HT-29 (cell line): ENCODE results near the gene CLGN. TPM values are rescaled to one million over a fixed set of nuclear protein-coding genes. Genes with fewer than 3 reads are reported as not detected.
A peak's percentile ranks its signal among the peaks of the same experiment; 100 is the strongest.

Experiments used
- DNase-seq: peaks from one replicate; pipeline ENCODE4 v3.0.0-alpha.2; 2015; ENCODE audit warnings: low spot score
- total RNA-seq: library from RNA; depleted of rRNA; stranded (reverse); fragments of >200 nt; shearing (Covaris generic); gene quantifications from 2 replicates; pipeline ENCODE4 v1.2.3, GENCODE V29; 2014

Gene CLGN
- total RNA-seq, 1 experiment from 2014 or later: not detected

DNA sequence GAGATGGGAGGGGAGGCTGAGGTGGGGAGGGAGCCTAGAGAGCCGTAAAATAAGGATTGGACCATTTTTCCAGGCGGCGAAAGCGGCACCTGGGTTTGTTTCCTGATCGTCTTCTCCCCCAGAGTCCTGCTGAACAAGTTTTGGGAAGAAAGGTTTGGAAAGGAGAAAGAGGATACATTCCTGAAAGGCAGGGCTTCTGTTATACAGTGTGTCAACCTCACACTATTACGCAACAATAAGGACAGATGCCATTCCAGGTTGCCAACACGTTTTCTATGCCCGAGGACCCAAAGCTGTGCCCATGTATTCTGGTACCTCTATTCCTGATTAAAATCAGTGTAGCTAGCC, 53.3 kb downstream of the CLGN start:
- DNase-seq: no peak

DNA sequence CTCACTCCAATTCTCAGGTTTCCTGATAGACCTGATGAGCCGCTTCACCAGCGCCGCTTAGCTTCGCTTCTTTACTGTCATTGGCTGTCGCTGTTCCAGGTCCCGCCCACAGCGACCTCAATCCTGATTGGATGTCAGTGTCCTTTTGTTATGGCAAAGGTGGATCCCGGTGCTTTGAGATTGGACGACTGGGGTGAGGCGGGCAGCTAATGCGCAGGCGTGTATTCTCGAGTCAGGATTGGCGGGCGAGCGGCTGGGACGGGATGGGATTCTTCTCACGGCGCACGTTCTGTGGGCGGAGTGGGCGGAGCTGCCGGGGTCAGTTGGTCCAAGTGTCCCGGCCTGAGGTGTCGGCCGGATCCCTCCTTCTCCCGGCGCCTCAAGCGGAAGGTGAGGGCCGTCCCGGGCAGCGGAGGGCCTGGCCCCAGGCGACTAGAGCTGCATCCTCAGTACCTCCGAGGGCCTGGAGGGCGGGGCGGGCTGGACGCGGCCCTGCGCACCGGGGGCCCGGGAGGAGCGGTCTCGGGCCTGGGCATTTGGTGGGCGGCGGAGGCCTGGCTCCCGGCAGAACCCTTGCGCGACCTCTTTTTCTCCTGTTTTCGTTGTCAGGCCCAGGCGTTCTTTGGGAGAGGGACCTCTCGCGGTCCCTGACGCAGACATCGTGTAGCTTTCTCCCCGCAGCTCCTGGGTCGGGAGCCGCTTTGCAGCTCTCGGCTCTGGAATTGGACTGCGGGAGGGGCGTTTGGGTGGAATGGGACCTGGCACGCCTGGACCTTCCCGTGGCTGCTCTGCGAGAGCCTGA, 53.9 kb downstream of the CLGN start, which contains the start of gene SCOC:
Gene SCOC (plus strand): TSS at position 319 of the 802 bp plus-strand sequence. CDS start 5,525 bp downstream, outside the sequence.
- DNase-seq: peak; percentile 99

DNA sequence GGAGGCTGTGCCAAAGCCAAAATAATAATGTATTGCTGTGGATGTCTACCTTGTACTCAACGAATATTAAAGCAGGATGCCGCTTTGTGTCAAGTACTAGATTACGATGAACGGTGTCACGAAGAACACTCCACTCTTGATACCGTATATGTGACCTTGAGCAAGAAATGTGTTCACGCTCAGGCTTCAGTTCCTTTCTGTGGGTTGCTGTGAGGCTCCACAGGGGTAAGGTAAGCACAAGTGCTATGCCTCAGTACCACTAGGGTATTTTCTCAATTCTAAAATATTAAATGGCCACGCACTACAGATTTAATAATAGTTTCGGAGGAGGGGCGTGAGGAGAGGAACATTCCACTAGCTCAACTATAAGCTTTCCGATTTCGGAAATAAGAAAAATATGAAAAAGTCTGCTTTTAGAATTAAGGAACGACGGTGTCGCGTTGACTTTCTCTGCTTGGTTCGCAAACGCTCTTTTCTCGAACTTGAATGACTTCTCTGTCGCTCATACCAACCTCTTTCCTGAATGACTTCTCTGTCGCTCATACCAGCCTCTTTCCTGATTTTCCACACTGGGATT, 54.6 kb downstream of the CLGN start:
- DNase-seq: no peak

DNA sequence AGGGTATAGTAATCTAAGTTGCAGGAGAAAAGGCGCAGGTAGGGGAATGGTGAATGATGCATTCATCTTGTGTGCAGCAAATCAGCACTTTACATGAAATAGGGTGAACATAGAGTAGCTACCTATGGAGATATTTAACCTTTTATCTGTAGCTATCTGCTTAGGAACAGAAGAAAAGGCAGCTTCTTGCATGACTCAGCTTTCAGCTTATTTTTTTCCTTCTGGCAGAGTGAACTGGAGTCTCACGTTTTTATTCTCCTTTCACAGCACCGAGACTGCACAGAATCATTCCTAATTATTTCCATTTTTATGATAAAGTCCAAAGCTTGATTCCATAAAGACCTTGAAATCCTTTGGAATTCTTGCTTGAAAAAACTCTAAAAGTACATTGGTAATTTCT, 58.8 kb downstream of the CLGN start:
- no peak for DNase-seq

DNA sequence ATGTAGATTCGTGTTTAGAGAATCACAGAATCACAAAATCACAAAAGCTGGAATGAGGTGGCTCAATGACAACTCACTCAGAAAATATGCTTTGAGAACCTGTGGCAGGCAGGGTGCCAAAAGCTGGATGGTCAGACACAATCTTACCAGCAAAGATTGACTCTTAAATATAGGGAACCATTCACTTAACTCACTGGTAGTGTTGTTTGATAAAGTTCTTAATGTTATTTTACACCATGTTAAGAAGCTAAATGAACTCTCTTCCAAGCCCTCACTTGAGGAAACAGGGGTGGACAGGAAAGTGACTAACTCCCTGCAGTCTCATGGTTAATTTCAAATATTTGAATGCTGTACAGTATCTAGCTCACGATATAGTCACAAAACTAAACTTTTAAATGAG, 59.7 kb downstream of the CLGN start:
- peak; percentile 10 for DNase-seq

DNA sequence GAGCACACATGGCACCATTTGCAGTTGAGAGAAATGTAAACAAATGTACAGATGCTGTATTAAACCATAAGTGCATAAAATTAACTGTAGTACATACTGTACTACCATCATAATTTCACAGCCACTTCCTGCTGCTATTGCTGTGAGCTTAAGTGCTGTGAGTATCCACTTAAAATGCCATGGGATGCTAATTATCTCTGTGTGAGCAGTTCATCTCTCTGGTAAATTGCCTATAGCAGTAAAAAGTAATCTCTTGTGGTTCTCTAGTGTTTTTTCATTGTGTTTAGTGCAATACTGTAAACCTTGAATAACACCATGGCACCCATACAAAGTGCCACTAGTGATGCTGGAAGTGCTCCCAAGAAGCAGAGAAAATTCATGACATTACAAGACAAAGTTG, 63.9 kb downstream of the CLGN start:
- no peak for DNase-seq

DNA sequence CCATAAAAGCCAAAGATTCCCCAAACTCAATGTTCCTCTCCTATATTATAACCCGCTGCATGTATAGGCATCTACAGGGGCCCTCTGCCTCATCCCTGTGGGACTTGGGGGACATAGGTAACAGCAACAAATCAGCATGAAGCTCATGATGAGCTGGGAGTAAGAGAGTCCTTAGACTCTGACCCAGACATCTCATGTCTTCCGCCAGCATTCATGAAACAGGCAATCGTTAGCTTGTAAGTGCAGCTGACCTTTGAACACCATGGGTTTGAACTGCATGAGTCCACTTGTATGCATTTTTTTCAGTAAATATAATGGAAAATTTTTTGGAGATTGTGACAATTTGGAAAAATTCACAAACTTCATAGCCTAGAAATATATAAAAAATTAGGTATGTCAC, 64.4 kb downstream of the CLGN start:
- DNase-seq: no peak

DNA sequence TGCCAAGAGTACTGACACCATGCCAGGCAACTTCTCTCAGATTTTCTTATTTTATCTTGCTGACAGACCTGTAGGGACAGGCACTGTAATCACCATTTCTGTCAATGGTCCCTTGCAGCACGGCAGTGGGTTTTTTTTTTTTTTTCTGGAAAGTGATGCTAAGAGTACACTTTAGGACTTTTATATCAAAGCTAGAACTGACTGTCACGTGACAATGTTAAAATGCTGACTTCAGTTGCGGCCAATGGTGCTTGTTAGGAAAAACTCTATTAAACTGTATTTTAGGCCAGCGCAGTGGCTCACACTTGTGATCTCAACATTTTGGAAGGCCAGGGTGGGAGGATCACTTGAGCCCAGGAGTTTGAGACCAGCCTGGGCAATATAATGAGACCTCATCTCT, 66.3 kb downstream of the CLGN start:
- DNase-seq: no peak

DNA sequence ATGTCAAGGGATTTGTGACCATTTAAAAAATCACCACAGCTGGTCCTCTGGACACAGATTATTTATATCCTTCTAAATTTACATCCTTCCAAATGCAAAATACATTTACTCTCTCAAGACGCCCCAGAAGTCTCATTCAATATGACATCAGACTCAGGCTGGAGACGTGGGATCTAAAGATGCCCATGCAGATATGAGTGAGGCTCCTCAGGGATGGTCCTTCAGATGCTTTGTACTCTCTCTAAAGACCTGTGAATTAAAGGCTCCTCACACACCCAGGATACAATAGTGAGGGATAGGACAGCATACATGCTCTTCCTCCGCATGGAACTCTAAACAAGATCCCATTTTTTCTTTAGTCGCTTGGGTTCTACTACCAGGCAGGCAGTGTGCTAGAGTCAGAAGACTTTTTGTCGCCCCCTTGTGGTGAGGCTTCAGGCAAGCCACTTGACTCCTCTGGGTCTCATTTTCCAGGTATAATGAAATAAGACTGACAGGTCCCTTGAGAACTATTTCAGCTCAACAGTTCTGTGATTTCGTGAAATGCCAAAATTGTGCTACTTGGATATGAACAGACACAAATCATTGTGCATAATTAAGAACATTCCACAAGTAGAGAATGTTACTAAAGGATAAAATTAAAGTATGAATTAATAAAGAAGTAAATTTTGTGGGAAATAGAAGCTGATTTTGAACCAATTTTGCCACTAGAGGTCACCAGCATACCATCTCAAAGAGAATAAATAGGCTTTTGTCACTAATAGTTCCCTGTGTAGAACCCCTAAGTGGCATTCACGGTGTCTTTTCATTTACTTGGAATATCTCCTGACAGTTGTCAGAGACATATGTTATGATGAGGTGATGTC, 67.7 kb downstream of the CLGN start:
- DNase-seq: peak; percentile 99

DNA sequence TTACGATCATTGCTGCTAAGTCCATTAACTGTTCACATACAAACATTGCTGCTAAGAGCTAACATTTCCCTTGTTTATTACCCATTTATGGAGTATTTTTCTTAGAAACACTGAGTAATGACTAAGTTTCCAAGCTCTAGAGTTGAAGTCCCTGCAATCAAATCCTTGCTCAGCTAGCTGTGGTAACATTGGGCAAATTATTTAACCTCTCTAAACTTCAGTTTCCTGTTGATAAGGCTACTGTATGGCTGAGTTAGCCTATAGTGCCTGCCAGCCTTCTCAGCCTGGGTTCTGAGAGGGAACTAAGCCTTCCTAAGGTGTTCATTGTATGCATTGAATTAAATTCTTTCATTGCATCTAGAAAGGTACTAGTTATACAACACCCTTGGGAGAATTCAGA, 69.2 kb downstream of the CLGN start:
- DNase-seq: no peak

DNA sequence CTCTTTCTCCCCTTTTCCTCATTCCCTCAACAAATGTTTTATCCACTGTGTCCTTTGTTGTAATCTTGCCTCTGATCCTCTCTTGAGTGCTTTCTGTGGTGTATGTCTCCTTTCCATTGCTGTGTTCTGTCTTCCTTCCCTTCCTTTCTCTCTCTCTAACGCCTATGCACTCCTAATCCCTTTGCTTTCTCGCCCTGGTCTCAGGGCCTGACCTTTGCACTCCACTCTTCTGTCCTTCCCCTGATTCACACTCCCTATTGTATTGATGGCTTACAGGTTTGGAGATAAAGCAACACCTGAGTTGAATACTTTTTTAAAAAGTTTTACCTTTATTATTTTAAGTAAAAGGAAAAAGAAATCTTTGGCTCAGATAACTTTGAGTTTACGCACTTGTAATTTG, 69.6 kb downstream of the CLGN start:
- no peak for DNase-seq

DNA sequence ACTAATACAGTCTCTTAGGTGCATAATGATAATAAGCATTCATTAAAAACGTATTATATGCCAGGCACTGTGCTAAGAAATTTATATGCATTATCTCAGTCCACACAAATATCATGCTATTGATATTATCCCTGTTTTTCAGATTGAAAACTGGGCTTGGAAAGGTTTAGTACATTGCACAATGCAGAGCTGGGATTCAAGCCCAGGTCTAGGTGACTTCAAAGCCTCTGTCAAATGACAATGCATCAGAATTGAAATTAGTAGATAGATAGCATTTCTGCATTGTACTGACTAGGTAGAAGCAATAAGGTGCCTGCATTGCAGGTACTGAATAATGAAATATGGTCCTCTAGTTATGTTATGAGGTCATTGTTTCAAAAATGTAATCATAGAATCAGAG, 72.2 kb downstream of the CLGN start:
- no peak for DNase-seq

DNA sequence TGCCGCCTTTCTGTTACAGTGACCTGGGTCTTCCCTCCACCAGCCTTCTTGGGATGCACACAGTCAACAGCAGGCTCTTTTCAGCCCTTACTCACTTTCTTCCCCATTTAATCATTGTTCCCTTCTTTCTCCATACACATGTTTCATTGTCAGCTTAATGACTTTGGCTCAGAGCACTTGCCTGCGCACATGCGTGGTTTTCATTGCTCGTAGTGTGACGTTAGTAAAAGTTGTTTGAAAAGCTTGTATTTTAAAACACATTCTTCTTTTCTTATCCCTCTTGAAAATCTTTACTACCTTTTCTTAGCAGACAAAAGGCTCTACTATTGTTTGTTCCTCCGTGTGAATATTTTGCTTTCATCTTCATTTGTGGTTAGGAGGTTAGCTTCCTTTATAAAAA, 73.7 kb downstream of the CLGN start:
- DNase-seq: no peak

DNA sequence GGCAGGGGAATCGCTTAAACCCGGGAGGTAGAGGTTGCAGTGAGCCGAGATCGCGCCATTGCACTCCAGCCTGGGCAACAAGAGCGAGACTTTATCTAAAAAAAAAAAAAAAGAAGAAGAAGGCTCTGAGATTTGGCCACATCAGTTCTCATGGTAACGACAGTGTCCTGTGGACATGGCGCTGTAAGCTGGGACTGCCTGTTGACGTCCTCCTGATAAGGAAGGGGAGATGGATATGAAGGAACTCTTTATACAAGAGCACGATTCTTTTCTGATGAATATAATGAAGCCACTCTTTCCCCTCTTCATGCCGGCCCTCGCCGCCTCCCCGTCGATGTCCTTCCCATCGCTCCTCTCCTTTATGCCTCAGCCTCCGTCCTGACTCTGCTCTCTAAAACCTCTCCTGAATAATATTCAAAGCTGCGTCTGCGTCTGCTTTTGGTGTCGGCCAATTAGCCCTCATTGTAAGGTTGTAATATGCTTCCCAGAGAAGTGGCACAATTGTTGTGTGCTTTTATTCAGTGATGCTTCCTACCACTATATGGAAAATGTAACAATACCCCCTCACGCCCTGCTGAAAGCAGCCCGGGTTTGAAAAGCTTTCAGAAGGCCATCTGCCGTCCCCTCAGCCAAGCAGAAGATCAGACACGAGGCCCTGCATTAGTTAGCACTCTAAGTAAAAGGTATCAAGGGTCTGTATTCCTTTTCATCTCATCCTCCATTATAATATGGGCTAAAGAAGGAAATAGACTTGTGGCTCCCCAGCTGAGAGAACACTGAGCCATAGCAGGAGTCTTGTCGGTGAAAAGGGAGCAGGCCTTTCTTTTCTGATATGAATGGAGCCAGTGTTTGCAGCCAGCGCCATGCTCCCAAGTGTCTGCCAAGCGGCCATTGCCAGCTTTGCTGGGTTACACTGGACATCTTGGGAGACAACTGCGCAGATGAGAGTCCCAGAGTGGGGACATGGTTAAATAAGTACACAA, 76.1 kb downstream of the CLGN start:
- DNase-seq: no peak

DNA sequence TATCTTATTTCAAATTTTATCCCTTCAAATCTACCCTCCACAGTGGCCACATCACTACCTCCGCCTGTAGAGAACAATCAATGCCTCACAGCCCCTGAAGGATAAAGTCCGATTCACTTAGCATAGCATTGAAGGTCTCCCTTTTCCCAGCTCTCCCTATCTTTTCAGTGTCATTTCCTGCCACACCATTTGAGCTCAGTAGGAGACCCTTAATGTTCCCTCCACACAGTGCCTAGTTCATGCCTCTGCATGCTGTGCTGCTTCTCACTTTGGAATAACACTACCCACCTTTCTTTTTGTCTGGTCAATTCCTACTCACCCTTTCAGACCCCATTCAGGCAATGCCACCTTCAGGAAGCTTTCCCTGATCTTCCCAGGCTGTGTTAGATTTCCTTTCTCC, 77.6 kb downstream of the CLGN start:
- DNase-seq: no peak

DNA sequence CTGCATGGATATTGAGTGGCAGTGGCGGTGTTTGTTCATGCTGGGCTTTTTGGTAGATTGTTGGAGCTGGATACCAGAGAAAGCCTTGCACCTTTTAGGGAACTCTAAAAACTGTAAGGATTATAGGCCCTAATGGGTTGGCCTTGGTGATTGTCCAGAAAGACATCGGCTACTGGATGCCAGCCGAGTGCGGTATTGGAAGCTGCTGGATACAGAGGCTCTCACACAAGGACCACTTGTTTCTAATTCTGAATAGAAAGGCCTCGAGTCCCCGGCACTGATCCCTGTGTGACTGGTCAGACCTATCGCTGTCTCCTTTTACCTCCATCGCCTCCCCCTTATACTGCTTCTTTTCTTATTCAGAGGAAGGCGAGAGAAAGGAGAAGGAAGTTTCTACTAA, 81.3 kb downstream of the CLGN start:
- no peak for DNase-seq

DNA sequence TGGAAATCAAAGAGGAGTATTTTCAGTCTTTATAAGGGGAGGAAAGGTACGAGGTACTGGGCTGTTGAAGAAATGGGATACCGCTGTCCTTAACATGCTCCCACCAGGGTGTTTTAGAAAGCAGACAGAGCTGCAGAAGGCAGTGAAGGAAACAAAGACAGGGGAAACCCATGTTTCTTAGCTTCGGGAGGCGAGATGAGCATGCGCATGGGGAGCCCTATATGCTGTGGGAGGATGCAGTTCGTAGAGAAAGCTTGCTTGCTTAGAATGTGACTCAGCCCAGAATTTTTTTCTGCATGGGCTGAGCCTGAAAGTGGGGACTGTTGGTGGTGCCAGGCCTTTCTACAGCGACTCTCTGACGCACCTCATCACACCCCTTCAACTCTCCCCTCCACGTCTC, 82.8 kb downstream of the CLGN start:
- DNase-seq: no peak

DNA sequence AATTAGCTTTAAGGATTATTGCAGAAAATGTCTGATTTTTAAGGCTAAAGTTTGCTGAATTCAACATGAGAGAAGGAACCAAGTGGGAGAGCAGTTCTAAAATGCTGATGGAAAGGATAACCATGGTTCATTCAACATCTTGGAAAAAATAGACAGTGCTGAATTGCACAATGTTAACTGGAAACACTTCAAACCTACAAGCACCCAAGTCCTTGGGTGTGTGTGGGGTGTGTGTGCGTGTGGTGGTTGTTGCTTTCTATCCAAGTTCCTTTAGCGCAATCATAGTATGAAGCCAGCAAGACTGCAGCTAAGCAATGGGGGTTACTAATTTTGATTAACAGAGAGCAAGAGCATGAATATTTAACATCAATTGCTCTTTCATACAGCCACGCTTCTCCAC, 83.3 kb downstream of the CLGN start:
- DNase-seq: no peak

DNA sequence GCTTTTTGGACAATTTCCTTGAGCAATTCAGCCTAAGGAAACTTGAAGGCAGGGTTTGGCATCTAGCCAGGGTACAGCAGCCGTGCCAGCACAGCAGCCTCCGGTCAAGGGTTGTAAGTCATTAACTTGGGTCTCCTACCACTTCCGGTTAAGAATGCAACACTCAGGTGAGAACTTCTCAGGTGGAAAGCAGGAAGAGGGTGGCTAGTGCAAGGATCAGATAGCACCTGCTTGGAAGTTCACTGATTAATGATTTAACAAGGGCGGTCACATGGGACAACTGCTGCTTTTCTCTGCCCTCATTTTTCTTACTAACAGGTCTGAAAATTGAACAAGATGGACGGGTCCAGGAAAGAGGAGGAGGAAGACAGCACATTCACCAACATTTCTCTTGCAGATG, 84.1 kb downstream of the CLGN start:
- DNase-seq: peak; percentile 96

DNA sequence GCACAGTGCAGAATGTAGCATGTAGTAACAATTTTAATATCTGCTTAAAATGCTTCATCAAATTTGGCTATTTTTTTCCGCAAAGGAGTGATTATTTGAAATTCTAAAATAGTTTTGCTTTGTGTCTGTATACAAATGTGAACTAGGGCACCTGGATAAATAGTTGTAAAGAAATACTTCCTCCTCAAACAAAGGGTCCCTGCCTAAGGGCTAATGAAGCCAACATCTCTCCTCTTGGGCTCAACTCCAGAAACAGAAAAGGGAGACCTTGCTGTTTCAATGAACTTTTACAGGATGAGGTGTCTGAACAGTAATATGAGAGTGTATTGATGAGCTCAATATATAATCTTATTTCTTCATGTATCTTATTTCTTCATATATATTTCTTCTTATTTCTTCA, 84.8 kb downstream of the CLGN start:
- no peak for DNase-seq
